ENCODE measurements around the gene SPR.
A peak's percentile ranks its signal among the peaks of the same experiment; 100 is the strongest.

The SPR gene

DNA sequence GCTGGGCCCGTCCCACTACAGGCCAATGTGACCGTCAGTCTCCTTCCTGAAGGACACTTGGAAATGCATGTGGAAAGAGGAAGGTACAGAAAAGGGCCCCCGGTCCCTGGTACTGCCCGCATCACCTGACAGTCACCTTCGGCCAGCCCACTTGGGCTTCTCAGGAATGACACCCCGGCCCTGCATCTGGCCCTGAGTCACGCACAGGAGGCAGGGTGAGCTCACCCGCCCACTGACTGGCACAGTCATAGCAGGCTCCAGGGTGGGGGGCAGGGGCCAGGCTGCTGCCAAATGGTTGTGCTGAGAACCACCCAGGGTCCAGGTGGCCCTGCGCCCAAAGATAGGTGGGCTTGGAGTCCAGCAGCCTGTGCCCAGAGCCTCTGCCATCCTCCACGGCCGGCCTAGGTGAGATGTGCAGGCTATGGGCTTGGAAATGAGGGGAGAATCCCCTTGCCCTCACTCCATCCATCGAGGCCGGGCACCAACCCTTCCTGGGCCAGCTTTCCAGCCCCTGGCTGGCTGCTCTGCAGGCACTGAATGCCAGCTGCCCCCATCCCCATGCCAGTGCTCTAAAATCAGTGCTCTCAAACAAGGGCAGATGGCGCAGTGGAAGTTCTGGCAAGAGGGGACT, 44.2 kb downstream of the SPR start:
- no peak overlapping the region for H3K4me3 ChIP-seq (replicated peaks; ENCODE audit: low read depth, low read length)
- no peak for DNase-seq (ENCODE audit: extremely low read depth, low read depth)
- TF ChIP-seq, protein P1, sequence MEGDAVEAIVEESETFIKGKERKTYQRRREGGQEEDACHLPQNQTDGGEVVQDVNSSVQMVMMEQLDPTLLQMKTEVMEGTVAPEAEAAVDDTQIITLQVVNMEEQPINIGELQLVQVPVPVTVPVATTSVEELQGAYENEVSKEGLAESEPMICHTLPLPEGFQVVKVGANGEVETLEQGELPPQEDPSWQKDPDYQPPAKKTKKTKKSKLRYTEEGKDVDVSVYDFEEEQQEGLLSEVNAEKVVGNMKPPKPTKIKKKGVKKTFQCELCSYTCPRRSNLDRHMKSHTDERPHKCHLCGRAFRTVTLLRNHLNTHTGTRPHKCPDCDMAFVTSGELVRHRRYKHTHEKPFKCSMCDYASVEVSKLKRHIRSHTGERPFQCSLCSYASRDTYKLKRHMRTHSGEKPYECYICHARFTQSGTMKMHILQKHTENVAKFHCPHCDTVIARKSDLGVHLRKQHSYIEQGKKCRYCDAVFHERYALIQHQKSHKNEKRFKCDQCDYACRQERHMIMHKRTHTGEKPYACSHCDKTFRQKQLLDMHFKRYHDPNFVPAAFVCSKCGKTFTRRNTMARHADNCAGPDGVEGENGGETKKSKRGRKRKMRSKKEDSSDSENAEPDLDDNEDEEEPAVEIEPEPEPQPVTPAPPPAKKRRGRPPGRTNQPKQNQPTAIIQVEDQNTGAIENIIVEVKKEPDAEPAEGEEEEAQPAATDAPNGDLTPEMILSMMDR (IDR thresholded peaks at IDR 0.05; ENCODE audit: low read depth, low read length, missing control alignments), result no peak

DNA sequence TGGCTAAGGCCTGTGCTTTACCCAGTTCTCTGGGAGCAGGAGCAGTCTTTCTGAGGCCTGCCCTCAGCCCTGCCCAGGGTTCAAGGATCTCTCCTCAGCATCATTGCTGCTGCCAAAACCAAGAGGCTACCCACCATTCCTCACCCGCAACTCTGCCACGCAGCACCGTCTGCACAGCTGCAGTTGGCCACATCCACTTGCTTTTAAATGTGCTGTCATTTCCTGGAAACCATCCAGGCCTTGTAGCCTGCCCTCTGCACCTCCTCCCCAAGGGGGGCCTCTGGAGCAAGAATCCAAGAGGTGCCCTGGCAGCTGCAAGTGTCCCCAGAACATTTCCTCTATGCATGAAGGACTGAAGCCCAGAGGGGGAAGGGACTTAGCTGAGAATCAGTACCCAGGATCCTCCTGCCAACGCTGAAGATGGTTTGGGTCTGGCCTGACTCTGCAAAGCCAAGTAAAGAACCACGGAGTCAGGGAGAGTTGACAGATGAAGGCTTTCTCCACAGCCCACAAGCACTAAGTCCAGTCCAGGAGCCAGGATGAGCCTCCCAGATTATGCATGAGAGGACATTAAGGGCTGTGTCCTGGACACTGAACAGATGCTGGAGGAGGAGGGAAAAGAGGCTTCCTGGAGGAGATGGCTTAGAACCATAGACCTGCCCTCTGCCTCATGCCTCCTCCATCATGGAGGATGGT, 45.0 kb downstream of the SPR start:
- TF ChIP-seq, protein P1 (IDR thresholded peaks at IDR 0.05; ENCODE audit: low read depth, low read length, missing control alignments), result no peak
- DNase-seq (ENCODE audit: extremely low read depth, low read depth), result no peak
- H3K4me3 ChIP-seq (replicated peaks; ENCODE audit: low read depth, low read length), result no peak overlapping the region

DNA sequence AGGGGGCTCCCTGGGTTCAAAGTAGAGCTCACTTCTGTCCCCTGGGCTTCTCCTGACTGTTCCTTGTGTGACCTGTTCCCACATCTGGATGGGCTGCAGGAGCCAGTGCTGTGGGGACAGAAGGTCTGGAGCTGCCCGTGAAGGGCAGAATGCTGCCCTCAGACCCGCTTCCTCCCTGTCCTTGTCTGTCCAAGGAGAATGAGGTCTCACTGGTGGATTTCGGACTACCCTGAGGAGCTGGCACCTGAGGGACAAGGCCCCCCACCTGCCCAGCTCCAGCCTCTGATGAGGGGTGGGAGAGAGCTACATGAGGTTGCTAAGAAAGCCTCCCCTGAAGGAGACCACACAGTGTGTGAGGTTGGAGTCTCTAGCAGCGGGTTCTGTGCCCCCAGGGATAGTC, 45.6 kb downstream of the SPR start:
- no peak for DNase-seq (ENCODE audit: extremely low read depth, low read depth)
- no peak overlapping the region for H3K4me3 ChIP-seq (replicated peaks; ENCODE audit: low read depth, low read length)
- TF ChIP-seq, protein P1 (IDR thresholded peaks at IDR 0.05; ENCODE audit: low read depth, low read length, missing control alignments), result no peak

DNA sequence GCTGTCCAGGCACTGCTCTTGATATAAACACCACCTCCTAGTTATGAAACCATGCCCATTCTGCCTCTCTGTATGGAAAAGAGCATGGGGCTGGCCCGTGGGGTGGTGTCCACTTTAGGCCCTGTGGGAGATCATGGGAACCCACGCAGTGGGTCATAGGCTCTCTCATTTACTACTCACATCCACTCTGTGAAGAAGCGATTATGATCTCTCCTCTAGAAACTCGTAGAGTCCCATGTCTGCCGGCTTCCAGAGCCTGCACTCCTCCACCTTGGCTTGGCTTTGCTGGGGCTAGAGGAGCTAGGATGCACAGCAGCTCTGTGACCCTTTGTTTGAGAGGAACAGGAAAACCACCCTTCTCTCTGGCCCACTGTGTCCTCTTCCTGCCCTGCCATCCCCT, 46.0 kb downstream of the SPR start:
- H3K4me3 ChIP-seq (replicated peaks; ENCODE audit: low read depth, low read length), result no peak overlapping the region
- TF ChIP-seq, protein P1 (IDR thresholded peaks at IDR 0.05; ENCODE audit: low read depth, low read length, missing control alignments), result no peak
- DNase-seq (ENCODE audit: extremely low read depth, low read depth), result no peak

DNA sequence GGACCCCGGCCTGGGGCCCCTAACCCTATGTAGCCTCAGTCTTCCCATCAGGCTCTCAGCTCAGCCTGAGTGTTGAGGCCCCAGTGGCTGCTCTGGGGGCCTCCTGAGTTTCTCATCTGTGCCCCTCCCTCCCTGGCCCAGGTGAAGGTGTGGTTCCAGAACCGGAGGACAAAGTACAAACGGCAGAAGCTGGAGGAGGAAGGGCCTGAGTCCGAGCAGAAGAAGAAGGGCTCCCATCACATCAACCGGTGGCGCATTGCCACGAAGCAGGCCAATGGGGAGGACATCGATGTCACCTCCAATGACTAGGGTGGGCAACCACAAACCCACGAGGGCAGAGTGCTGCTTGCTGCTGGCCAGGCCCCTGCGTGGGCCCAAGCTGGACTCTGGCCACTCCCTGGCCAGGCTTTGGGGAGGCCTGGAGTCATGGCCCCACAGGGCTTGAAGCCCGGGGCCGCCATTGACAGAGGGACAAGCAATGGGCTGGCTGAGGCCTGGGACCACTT, 46.5 kb downstream of the SPR start:
- no peak for DNase-seq (ENCODE audit: extremely low read depth, low read depth)
- no peak overlapping the region for H3K4me3 ChIP-seq (replicated peaks; ENCODE audit: low read depth, low read length)
- TF ChIP-seq, protein P1 (IDR thresholded peaks at IDR 0.05; ENCODE audit: low read depth, low read length, missing control alignments), result no peak

DNA sequence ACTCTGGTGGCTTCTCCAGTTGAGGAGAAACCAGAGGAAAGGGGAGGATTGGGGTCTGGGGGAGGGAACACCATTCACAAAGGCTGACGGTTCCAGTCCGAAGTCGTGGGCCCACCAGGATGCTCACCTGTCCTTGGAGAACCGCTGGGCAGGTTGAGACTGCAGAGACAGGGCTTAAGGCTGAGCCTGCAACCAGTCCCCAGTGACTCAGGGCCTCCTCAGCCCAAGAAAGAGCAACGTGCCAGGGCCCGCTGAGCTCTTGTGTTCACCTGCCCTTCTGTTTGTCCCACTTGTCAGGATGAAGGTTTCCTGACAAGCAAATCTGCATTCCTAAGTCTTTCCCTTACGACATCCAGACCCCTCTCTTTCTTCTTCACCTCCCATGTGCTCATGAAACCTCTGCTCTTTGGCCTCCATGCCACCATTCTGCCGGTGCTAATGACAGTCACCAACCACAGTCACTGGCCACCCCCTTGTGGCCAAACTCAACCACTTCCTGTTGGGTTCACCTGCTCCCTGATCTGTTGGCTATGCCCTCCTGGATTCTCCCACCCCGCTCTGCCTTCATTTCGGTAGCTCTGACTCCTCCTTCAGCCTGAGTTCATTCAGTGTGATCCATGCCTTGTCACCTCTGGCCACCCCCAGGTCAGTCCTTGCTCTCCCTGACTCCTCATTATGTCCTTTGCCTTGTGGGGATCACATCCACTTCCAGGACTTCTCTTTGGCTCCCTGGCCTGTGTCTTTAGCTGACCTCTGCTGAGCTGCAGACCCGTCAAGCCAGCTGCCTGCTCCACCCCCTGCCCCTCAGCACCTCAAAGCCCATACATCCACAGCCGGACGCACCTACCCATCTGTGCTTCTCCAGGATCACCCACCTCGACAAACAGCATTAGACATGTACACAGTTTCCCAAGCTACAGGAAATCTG, 47.7 kb downstream of the SPR start:
- H3K4me3 ChIP-seq (replicated peaks; ENCODE audit: low read depth, low read length), result no peak overlapping the region
- TF ChIP-seq, protein P1 (IDR thresholded peaks at IDR 0.05; ENCODE audit: low read depth, low read length, missing control alignments), result peak; percentile 16
- DNase-seq (ENCODE audit: extremely low read depth, low read depth), result no peak

All from HFF-Myc (cell line).